ENCODE data around the gene TNNT1.

The TNNT1 gene

DNA sequence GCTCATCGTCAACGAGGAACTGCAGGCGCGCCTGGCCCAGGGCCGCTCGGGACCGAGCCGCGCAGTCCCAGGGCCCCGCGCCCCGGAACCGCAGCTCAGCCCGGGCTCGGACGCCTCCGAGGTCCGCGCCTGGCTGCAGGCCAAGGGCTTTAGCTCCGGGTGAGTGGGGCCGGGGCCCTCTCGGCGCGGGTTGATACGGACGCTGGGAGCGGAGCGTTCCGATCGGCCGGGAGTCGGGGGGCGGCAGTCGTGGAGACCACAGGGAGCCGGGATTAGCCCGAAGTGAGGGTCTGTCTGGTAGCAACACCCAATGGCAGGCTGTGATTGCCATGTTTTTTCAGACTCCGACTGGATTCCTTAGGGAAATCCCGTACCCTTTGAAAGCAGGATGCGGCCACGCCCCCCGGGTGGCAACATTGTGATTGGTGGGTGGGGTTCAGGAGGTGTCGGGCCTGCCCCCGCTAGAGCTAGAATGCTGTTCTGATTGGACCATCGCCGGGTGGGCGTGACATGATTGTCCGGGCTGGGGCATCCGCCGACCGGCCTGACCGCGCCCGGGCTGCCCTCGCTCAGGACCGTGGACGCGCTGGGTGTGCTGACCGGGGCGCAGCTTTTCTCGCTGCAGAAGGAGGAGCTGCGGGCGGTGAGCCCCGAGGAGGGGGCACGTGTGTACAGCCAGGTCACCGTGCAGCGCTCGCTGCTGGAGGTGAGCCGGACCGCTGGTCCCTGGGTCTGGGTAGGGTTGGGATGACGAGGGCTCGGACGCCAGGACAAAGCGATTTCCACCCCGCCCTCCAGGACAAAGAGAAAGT, 62.1 kb downstream of the TNNT1 start:
- peak; percentile 91 for FAIRE-seq

DNA sequence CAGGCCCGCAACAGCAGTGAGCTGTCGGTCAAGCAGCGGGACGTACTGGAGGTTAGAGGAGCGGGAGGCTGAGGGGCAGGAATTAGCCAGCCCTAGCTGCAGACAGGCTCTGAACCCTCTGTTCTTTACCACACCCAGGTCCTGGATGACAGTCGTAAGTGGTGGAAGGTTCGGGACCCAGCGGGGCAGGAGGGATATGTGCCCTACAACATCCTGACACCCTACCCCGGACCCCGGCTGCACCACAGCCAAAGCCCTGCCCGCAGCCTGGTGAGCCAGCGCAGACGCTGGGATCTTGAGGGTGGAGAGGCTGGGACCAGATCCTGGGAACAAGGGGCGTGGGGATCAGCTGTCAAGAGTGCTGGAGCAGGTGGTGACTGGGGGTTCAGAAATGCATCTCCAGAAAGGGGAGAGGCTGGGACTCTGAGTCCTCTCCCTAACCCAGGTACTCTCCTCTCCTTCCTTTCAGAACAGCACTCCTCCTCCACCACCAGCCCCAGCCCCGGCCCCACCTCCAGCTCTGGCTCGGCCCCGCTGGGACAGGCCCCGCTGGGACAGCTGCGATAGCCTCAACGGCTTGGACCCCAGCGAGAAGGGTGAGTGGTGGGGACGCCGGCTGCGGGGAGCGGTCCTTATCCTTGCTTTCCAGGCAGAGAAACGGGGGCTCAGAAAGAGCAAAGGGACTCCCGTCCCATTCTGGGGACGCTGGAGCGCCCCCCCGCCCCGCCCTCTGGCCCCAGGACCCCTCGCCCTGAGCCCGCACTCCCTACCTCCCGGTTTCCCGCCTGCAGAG, 62.9 kb downstream of the TNNT1 start:
- no peak for FAIRE-seq

DNA sequence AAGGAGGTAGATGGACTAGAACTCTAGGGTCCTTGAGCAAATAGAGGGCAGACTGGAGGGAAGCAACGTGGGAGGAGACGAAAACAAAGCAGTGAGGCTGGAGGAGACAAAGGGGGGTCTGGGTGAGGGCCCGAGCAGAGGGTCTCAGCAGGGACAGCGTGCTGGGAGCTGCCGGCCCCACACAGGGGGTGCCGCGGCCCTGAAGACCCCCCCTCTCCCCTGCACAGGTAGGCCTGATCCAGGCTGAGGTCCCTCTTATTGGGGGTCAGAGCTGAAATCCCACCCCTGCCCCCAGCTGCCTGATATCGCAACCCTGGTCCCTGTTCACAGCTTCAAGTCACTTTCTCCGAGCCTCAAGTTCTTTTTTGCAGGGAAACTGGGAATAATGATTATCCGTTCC, 64.6 kb downstream of the TNNT1 start:
- no peak for FAIRE-seq

DNA sequence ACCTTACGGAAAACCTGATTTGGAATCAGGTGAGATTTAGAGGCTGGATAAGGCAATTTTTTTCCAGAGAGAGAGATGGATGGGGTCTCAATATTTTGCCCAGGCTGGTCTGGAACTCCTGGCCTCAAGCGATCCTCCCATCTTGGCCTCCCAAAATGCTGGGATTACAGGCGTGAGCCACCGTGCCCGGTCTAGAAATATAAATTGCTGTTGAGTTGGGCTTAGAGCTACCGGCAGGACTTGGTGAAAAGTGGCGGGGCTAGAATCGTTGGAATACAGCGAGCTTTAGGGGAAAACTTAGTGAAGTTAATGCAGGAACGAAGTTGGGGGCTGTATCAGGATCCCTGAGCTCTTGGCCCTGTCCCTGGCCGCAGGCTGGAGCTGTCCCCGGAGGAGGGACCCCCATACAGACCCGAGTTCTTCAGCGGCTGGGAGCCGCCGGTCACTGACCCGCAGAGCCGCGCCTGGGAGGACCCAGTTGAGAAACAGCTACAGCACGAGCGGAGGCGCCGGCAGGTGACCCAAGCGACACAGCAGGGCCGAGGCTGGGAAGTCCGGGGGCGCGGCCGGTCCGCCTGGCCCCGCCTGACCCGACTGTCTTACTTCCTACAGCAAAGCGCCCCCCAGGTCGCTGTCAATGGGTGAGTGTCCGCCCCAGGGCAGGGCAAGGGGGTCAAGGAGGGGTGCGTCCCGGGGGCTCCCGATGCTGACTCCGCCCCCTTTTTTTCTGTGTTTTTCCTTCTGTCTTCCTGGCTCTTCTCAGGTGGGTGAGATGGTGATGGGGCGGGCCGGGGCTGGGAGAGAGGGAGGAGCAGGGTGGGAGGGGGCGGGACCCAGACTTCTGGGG, 65.8 kb downstream of the TNNT1 start:
- no peak for FAIRE-seq
